IMR-90 (cell line): ENCODE data around the gene ADAM33. TPM values are rescaled to one million over a fixed set of nuclear protein-coding genes. Genes with fewer than 3 reads are reported as not detected.
A peak's percentile ranks its signal among the peaks of the same experiment; 100 is the strongest.

Experiments
- ATAC-seq: fragments of 200-7000 bp; cut with Tn5 transposase; 2 replicates; pipeline ENCODE4 v1.9.1; 2020; ENCODE audit warnings: low read depth, mild to moderate bottlenecking, moderate library complexity
- BruUV-seq: library from RNA; stranded (reverse); fragments of 400-500 nt; replicated peaks from 2 replicates; lab custom pipeline; 2021; lab: Mats Ljungman, UMichigan
- CTCF ChIA-PET: fragments of 300-600 bp; formaldehyde crosslinking; extraction: SDS; loops from one replicate; lab custom pipeline; 2021; ENCODE audit warnings: antibody characterized with exemption; lab: Yijun Ruan, JAX
- POLR2A ChIA-PET: fragments of 300-600 bp; sonication (Branson Sonifier 250); formaldehyde crosslinking; loops from one replicate; lab custom pipeline; 2022; ENCODE audit warnings: antibody characterized with exemption; ENCODE audit not compliant: unreplicated experiment; lab: Charles Lee
- DNase-seq: peaks from one replicate; pipeline ENCODE4 v3.0.0; 2013
- H2AFZ ChIP-seq: replicated peaks from 2 replicates; pipeline ENCODE3; 2013; ENCODE audit warnings: low read length, mild to moderate bottlenecking; ENCODE audit not compliant: poor library complexity
- H2AK5ac ChIP-seq: 2 replicates; pipeline ENCODE4 v1.6.1; 2013; ENCODE audit warnings: low read depth, low read length, inconsistent platforms
- H2AK9ac ChIP-seq: replicated peaks from 2 replicates; pipeline ENCODE3; 2013; ENCODE audit warnings: mild to moderate bottlenecking, low read depth, low read length, moderate library complexity; ENCODE audit not compliant: poor library complexity
- H2BK120ac ChIP-seq: 2 replicates; pipeline ENCODE4 v1.6.1; 2013; ENCODE audit warnings: low read depth, low read length, inconsistent platforms
- H2BK15ac ChIP-seq: 3 replicates; pipeline ENCODE4 v1.6.1; 2013; ENCODE audit warnings: low read depth, low read length, inconsistent platforms
- H2BK20ac ChIP-seq: 2 replicates; pipeline ENCODE4 v1.6.1; 2013; ENCODE audit warnings: low read depth, mild to moderate bottlenecking, inconsistent platforms, low read length, moderate library complexity
- H2BK5ac ChIP-seq: 2 replicates; pipeline ENCODE4 v1.6.1; 2013; ENCODE audit warnings: mild to moderate bottlenecking, low read depth, low read length, inconsistent platforms; ENCODE audit not compliant: poor library complexity, severe bottlenecking
- H3K14ac ChIP-seq: replicated peaks from 2 replicates; pipeline ENCODE4 v1.6.1; 2013; ENCODE audit warnings: low read depth, low read length, inconsistent platforms
- H3K18ac ChIP-seq: 2 replicates; pipeline ENCODE4 v1.6.1; 2013; ENCODE audit warnings: low read depth, low read length, control low read depth
- H3K23ac ChIP-seq: 2 replicates; pipeline ENCODE4 v1.6.1; 2013; ENCODE audit warnings: low read depth, low read length, inconsistent platforms
- H3K27ac ChIP-seq: 2 replicates; pipeline ENCODE4 v1.5.1; 2013; ENCODE audit warnings: mild to moderate bottlenecking, control low read depth, low read length; ENCODE audit not compliant: insufficient read depth
- H3K27me3 ChIP-seq: 2 replicates; pipeline ENCODE4 v1.6.1; 2013; ENCODE audit warnings: low read length; ENCODE audit not compliant: control insufficient read depth, insufficient read depth
- H3K36me3 ChIP-seq: 2 replicates; pipeline ENCODE4 v1.6.1; 2013; ENCODE audit warnings: low read length, mixed read lengths; ENCODE audit not compliant: control insufficient read depth, insufficient read depth
- H3K4ac ChIP-seq: 2 replicates; pipeline ENCODE4 v1.6.1; 2013; ENCODE audit warnings: low read depth, low read length, inconsistent platforms
- H3K4me1 ChIP-seq: 2 replicates; pipeline ENCODE4 v1.6.1; 2013; ENCODE audit warnings: low read length, mixed read lengths; ENCODE audit not compliant: control insufficient read depth, insufficient read depth
- H3K4me2 ChIP-seq: 2 replicates; pipeline ENCODE4 v1.6.1; 2013; ENCODE audit warnings: low read depth, mild to moderate bottlenecking, control low read depth, low read length, moderate library complexity
- H3K4me3 ChIP-seq: 2 replicates; pipeline ENCODE4 v1.5.1; 2013; ENCODE audit warnings: low read depth, mild to moderate bottlenecking, control low read depth, low read length, moderate library complexity; ENCODE audit not compliant: insufficient read depth
- H3K56ac ChIP-seq: 2 replicates; pipeline ENCODE4 v1.6.1; 2013; ENCODE audit warnings: low read length, inconsistent platforms; ENCODE audit not compliant: insufficient read depth; ENCODE audit errors: extremely low read depth
- H3K79me1 ChIP-seq, 2 experiments: 2 replicates each; pipeline ENCODE4 v1.6.1; 2013; ENCODE audit warnings: low read length in 2 of 2, inconsistent platforms in 1 of 2, low read depth in 1 of 2
- H3K9ac ChIP-seq: 2 replicates; pipeline ENCODE4 v1.6.1; 2013; ENCODE audit warnings: low read depth, low read length, control low read depth
- H3K9me1 ChIP-seq: 2 replicates; pipeline ENCODE4 v1.6.1; 2013; ENCODE audit warnings: low read length, inconsistent platforms; ENCODE audit not compliant: insufficient read depth
- H3K9me3 ChIP-seq: 2 replicates; pipeline ENCODE4 v1.6.1; 2013; ENCODE audit warnings: low read length; ENCODE audit not compliant: control insufficient read depth, insufficient read depth
- H4K20me1 ChIP-seq: 2 replicates; pipeline ENCODE4 v1.6.1; 2013; ENCODE audit warnings: low read length, inconsistent platforms; ENCODE audit not compliant: insufficient read depth
- H4K5ac ChIP-seq: 2 replicates; pipeline ENCODE4 v1.6.1; 2013; ENCODE audit warnings: mild to moderate bottlenecking, low read depth, low read length, control low read depth
- H4K8ac ChIP-seq, 2 experiments: 2 replicates each; pipeline ENCODE4 v1.6.1; 2013; ENCODE audit warnings: low read depth in 2 of 2, low read length in 2 of 2, control low read depth in 1 of 2, inconsistent platforms in 1 of 2
- H4K91ac ChIP-seq: 2 replicates; pipeline ENCODE4 v1.6.1; 2013; ENCODE audit warnings: low read depth, low read length, inconsistent platforms; ENCODE audit not compliant: insufficient read depth
- CEBPB ChIP-seq: IDR thresholded peaks from 2 replicates; pipeline ENCODE4 v1.6.1; 2012; ENCODE audit warnings: low read depth, low read length, improper control_type of control experiment
- CHD1 ChIP-seq: IDR thresholded peaks from 2 replicates; pipeline ENCODE4 v1.6.1; 2012; ENCODE audit warnings: low read depth, low read length, improper control_type of control experiment
- ELK1 ChIP-seq: fragments of 150-350 bp; IDR thresholded peaks from 2 replicates; pipeline ENCODE4 v1.6.1; 2016; ENCODE audit warnings: low read depth, mild to moderate bottlenecking, low read length, moderate library complexity, borderline replicate concordance
- FOS ChIP-seq: fragments of 150-350 bp; IDR thresholded peaks from 2 replicates; pipeline ENCODE4 v1.6.1; 2016; ENCODE audit warnings: low read depth, low read length
- MAZ ChIP-seq: IDR thresholded peaks from 2 replicates; pipeline ENCODE4 v1.6.1; 2012; ENCODE audit warnings: low read depth, mild to moderate bottlenecking, low read length, improper control_type of control experiment, moderate library complexity, borderline replicate concordance
- MXI1 ChIP-seq: IDR thresholded peaks from 2 replicates; pipeline ENCODE4 v1.6.1; 2012; ENCODE audit warnings: low read depth, mild to moderate bottlenecking, low read length, moderate library complexity, borderline replicate concordance
- RFX5 ChIP-seq: IDR thresholded peaks from 2 replicates; pipeline ENCODE4 v1.8.0; 2012; ENCODE audit warnings: low read depth, mild to moderate bottlenecking, low read length, moderate library complexity
- WGBS, 2 experiments: methylation state at CpG; one replicate each; pipeline versions ENCODE4 v1.1.5 to v1.1.7; 2013; ENCODE audit warnings: missing lambda C conversion rate in 2 of 2; ENCODE audit not compliant: insufficient read length in 1 of 2; ENCODE audit errors: extremely low coverage in 2 of 2; 5-methylcytosine and 5-hydroxymethylcytosine counted together
- dilution Hi-C: fragments of 300-500 bp; cut with HindIII; formaldehyde crosslinking; loops from one replicate; pipeline ENCODE4 v1.14.3; 2018; ENCODE audit warnings: low sequenced_read_pairs; ENCODE audit not compliant: unreplicated experiment
- in situ Hi-C: fragments of 300-500 bp; cut with MboI; formaldehyde crosslinking; loops from 3 replicates; pipeline ENCODE4 v1.14.3; 2019; ENCODE audit warnings: low sequenced_read_pairs, inconsistent platforms, mixed read lengths
- intact Hi-C: fragments of 100-400 bp; cut with micrococcal nuclease; formaldehyde crosslinking; loops from 2 replicates; pipeline ENCODE4 v1.10.0; 2022
- polyA plus RNA-seq, 3 experiments: library from polyadenylated mRNA; depleted of rRNA; stranded (reverse); fragments of >200 nt; gene quantifications; 2 replicates each; pipeline ENCODE4 v1.2.3, GENCODE V29; 2012; ENCODE audit warnings: low replicate concordance in 1 of 3
- total RNA-seq: library from RNA; depleted of rRNA; stranded (reverse); fragments of >200 nt; gene quantifications from 2 replicates; pipeline ENCODE4 v1.2.3, GENCODE V29; 2012
- TF ChIP-seq, protein P1 (sequence below): conservative IDR thresholded peaks from 2 replicates; pipeline ENCODE4 v1.5.1; 2012; ENCODE audit warnings: mild to moderate bottlenecking, low read depth, low read length, improper control_type of control experiment

The ADAM33 gene
- total and polyA plus RNA-seq, 2 of the 4 experiments (the other 2 are of a cell fraction), result 0.18 to 1.7 TPM

- H3K18ac ChIP-seq, result no peak overlapping the region
- TF ChIP-seq MAZ (no peak), FOS (no peak), CEBPB (no peak), MXI1 (no peak), ELK1 (no peak), CHD1 (no peak), RFX5 (no peak)
- TF ChIP-seq, protein P1, sequence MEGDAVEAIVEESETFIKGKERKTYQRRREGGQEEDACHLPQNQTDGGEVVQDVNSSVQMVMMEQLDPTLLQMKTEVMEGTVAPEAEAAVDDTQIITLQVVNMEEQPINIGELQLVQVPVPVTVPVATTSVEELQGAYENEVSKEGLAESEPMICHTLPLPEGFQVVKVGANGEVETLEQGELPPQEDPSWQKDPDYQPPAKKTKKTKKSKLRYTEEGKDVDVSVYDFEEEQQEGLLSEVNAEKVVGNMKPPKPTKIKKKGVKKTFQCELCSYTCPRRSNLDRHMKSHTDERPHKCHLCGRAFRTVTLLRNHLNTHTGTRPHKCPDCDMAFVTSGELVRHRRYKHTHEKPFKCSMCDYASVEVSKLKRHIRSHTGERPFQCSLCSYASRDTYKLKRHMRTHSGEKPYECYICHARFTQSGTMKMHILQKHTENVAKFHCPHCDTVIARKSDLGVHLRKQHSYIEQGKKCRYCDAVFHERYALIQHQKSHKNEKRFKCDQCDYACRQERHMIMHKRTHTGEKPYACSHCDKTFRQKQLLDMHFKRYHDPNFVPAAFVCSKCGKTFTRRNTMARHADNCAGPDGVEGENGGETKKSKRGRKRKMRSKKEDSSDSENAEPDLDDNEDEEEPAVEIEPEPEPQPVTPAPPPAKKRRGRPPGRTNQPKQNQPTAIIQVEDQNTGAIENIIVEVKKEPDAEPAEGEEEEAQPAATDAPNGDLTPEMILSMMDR, result no peak
Observed at GRCh38 chr20:3705970-3706739, 24.3 kb upstream of the ADAM33 start.

More at GRCh38 chr20:3705970-3706739, 24.3 kb upstream of the ADAM33 start:
- ATAC-seq (no peak), DNase-seq (no peak)
- Histone ChIP-seq H3K4ac (no peak overlapping the region), H4K5ac (no peak overlapping the region), H3K27me3 (peaks cover 38% of the 10 kb centered on the region), H4K91ac (no peak overlapping the region), H3K14ac (no peak overlapping the region), H3K9me3 (peaks cover 2% of the 10 kb centered on the region; the same call in 1 of the 2 replicates), H2AFZ (no peak overlapping the region), H3K9me1 (no peaks in the 10 kb centered on the region), H3K4me1 (no peaks in the 10 kb centered on the region), H3K36me3 (no peaks in the 10 kb centered on the region), H2BK120ac (no peak overlapping the region), H2BK20ac (no peak overlapping the region), H3K4me2 (no peak overlapping the region), H3K79me1 (no peaks in the 10 kb centered on the region), H3K56ac (no peak overlapping the region), H2BK15ac (no peak overlapping the region), H3K27ac (no peak overlapping the region), H4K8ac (no peak overlapping the region), H2AK9ac (peak overlapping the region; percentile 22), H3K4me3 (no peak overlapping the region), H3K9ac (no peak overlapping the region), H4K20me1 (no peaks in the 10 kb centered on the region), H2AK5ac (no peak overlapping the region), H2BK5ac (no peak overlapping the region), H3K23ac (no peak overlapping the region)
- POLR2A ChIA-PET, result no interaction called here
- intact Hi-C loops, result no loop called here
- dilution Hi-C loops, result no loop called here
- WGBS, 2 experiments, result no CpG with 5 or more reads among the region's 31 CpGs
- no TSS peak for BruUV-seq
- CTCF ChIA-PET, result interaction anchor here (2.2 kb wide), 1 partner anchor 30 kb away, joined by 8 read pairs; no protein-coding TSS in a partner anchor
- in situ Hi-C loops, result no loop called here
